ENCODE measurements around the gene TAF8.

TAF8 gene

DNA sequence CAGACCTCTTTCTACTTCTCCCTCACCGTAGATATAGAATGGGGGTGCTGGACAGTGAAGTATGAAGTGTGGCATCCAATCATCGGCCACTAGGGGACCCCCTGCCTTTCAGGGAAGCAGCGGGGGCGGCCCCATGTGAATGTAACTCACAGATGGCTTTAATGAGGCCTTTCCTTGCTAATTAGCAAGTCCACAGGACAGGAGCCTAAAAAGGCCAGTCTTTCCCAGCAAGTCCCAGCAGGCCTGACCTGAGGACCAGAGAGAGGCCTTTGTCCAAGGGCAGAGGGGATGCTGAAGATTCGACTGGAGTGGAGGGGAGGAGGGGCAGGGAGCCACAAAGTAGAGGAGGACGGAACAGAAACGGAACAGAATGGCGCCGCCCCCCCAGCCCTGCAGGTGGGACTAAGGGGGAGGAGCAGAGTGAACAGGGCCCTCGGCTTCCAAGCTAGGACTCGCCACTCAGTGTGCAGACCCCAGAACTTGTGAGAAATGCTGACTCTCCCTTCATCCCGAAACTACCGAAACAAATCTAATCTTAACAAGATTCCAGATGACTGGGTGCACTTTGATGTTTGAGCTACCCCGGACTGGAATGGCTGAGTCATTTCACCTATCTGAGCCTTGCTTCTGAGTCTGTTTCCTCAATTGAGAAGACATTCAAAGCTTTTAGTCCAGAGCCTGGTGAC lies 86.3 kb downstream of the TAF8 start:
- Histone ChIP-seq H3K9ac (no peak overlapping the region), H4K20me1 (ENCODE audit: insufficient read depth) (no peaks in the 10 kb centered on the region), H3K27ac (no peak overlapping the region), H3K4me3 (IDR thresholded peaks at IDR 0.05; ENCODE audit: insufficient read depth, low read depth, low read length) (no peak overlapping the region), H3K36me3 (ENCODE audit: insufficient read depth) (no peaks in the 10 kb centered on the region), H3K4me1 (ENCODE audit: low read depth, poor library complexity, severe bottlenecking) (no peaks in the 10 kb centered on the region), H3K79me2 (ENCODE audit: insufficient read depth, low read depth) (no peaks in the 10 kb centered on the region), H3K4me2 (no peak overlapping the region), H3K27me3 (ENCODE audit: insufficient read depth, low read depth) (no peaks in the 10 kb centered on the region), H2AFZ (ENCODE audit: low read depth) (no peak overlapping the region)
- TF ChIP-seq, protein P1, sequence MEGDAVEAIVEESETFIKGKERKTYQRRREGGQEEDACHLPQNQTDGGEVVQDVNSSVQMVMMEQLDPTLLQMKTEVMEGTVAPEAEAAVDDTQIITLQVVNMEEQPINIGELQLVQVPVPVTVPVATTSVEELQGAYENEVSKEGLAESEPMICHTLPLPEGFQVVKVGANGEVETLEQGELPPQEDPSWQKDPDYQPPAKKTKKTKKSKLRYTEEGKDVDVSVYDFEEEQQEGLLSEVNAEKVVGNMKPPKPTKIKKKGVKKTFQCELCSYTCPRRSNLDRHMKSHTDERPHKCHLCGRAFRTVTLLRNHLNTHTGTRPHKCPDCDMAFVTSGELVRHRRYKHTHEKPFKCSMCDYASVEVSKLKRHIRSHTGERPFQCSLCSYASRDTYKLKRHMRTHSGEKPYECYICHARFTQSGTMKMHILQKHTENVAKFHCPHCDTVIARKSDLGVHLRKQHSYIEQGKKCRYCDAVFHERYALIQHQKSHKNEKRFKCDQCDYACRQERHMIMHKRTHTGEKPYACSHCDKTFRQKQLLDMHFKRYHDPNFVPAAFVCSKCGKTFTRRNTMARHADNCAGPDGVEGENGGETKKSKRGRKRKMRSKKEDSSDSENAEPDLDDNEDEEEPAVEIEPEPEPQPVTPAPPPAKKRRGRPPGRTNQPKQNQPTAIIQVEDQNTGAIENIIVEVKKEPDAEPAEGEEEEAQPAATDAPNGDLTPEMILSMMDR (conservative IDR thresholded peaks at IDR 0.05; ENCODE audit: low read depth, low read length): peak; percentile 35; the same call in 1 of the 2 replicates
